ENCODE data around the gene ADAM12.

The ADAM12 gene

DNA sequence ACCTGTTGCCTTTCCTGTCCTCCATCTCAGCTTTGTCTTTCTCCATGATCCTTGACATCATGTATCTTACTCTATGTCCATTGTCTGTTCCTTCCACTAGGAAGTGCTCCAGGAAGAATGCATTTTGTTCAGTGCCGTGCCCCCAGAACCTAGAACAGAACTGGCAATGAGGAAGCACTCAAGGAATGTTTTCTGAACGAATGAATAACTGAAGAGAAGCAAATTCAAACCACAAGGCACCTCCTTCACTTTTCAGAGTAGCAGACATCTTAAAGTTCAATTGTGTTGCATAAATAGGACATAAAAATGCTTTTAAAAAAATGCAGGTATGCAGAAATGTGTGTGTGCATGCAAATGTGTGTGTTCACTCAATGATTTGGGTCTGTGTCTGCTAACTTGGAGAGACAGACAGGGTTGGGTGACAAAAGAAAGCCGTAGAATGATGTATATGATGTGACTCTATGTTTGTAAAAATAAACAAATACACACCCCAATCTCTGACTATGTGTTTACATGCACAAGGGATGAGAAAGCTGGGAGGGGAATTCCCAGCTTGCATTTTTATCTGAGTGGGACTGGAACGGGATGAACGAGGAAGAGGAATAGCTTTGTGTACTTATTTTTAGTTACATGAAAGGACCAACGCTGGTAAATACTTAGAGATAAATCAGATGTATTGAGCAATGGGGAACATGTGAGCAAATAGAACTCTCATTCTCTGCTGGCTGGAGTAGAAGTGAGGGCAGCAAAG is 254.2 kb downstream of the ADAM12 start:
- no peak for TF ChIP-seq CTCF (IDR thresholded peaks at IDR 0.05; ENCODE audit: extremely low read depth, missing control alignments)
- no peak for DNase-seq (ENCODE audit: low spot score)

DNA sequence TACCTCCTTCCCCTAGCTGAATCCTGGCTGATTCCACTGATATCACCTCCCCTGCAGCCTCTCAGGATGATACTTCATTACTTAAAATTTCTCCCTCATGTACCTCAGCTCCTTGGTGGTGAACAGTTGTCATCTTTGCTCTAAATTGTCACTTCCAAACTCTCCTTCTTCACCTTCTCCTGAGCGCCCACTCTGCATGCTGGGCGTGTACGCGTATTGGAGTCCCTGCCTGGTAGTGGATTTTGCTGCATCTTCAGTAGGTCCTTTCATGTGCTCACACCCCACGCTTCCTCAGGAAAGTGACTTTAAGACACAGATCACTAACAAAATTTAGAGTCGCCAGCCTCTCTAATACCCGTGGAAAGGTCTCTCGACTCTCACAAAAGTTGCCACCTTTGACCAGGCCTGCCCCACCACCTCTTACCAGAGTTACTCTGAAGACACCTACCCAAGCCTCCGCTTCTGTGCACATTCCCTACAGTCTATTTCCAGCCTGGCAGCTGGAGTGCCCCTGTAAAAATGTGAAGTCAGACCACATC is 255.1 kb downstream of the ADAM12 start:
- TF ChIP-seq CTCF (IDR thresholded peaks at IDR 0.05; ENCODE audit: extremely low read depth, missing control alignments): no peak
- DNase-seq (ENCODE audit: low spot score): no peak

- no peak for TF ChIP-seq CTCF (IDR thresholded peaks at IDR 0.05; ENCODE audit: extremely low read depth, missing control alignments)
- DNase-seq (ENCODE audit: low spot score): no peak
Measured at GRCh38 chr10:126131341-126131740, 256.9 kb downstream of the ADAM12 start.

DNA sequence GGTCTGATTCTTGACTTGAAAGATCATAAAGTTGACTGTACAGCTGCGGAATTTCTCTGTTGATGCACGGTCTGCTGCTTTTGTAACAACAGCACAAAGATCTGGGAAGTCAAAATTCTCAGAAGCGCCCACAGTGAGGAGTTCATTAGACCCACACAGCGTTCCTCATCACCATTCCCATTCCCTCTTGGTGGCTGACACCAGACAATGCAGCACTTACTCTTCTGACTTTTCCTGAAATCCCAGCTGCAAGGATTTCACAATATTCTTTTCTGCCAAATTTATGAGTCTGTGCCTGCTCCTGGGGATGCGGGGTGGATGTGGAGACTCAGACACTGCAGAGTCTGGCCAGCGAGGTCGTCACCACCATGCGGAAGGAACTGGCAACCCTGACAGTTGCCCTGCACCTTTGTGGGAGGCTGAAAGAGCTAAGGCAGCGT is 258.0 kb downstream of the ADAM12 start:
- no peak for TF ChIP-seq CTCF (IDR thresholded peaks at IDR 0.05; ENCODE audit: extremely low read depth, missing control alignments)
- DNase-seq (ENCODE audit: low spot score): no peak

- TF ChIP-seq CTCF (IDR thresholded peaks at IDR 0.05; ENCODE audit: extremely low read depth, missing control alignments): no peak
- DNase-seq (ENCODE audit: low spot score): no peak
Measured at GRCh38 chr10:126129026-126129425, 259.3 kb downstream of the ADAM12 start.

GRCh38 chr10:126128581-126128980 is 259.7 kb downstream of the ADAM12 start:
- no peak for DNase-seq (ENCODE audit: low spot score)
- TF ChIP-seq CTCF (IDR thresholded peaks at IDR 0.05; ENCODE audit: extremely low read depth, missing control alignments): no peak

GRCh38 chr10:126127481-126128029 is 260.7 kb downstream of the ADAM12 start:
- no peak for DNase-seq (ENCODE audit: low spot score)
- TF ChIP-seq CTCF (IDR thresholded peaks at IDR 0.05; ENCODE audit: extremely low read depth, missing control alignments): no peak
